Thymus (tissue), 11 donors: Measurements from ENCODE around the gene CBLB. TPM values are rescaled to one million over a fixed set of nuclear protein-coding genes. Genes with fewer than 3 reads are reported as not detected.

ENCODE experiments used
- DNase-seq, 9 donors: peaks; one replicate each; pipeline ENCODE4 v3.0.0-alpha.2; 2013; ENCODE audit warnings: low spot score in 9 of 9, low read depth in 6 of 9, missing footprints in 1 of 9
- H3K27ac ChIP-seq, 2 donors: one replicate each; pipeline ENCODE4 v1.5.1; 2013; ENCODE audit warnings: control low read depth in 1 of 2, low read depth in 1 of 2, low read length in 1 of 2, mild to moderate bottlenecking in 1 of 2, moderate library complexity in 1 of 2
- H3K27me3 ChIP-seq, 2 donors: one replicate each; pipeline ENCODE4 v1.5.1; 2013; ENCODE audit warnings: low read length in 1 of 2; ENCODE audit not compliant: control insufficient read depth in 2 of 2, insufficient read depth in 1 of 2
- H3K36me3 ChIP-seq, 2 donors: one replicate each; pipeline ENCODE4 v1.5.1; 2013; ENCODE audit warnings: low read length in 1 of 2, mild to moderate bottlenecking in 1 of 2, moderate library complexity in 1 of 2; ENCODE audit not compliant: control insufficient read depth in 2 of 2, insufficient read depth in 2 of 2
- H3K4me1 ChIP-seq, 2 donors: one replicate each; pipeline ENCODE4 v1.5.1; 2013; ENCODE audit warnings: low read length in 2 of 2; ENCODE audit not compliant: control insufficient read depth in 2 of 2, insufficient read depth in 2 of 2
- H3K4me3 ChIP-seq, 2 donors: one replicate each; pipeline ENCODE4 v1.5.1; 2013; ENCODE audit warnings: low read length in 2 of 2, control low read depth in 1 of 2, mild to moderate bottlenecking in 1 of 2
- H3K9me3 ChIP-seq, 2 donors: one replicate each; pipeline ENCODE4 v1.5.1; 2013; ENCODE audit warnings: low read length in 1 of 2, mild to moderate bottlenecking in 1 of 2; ENCODE audit not compliant: control insufficient read depth in 2 of 2, insufficient read depth in 1 of 2
- WGBS: extraction: QIAGEN DNeasy Blood & Tissue Kit; methylation state at CpG from one replicate; pipeline ENCODE4 v1.1.7; 2013; 5-methylcytosine and 5-hydroxymethylcytosine counted together
- polyA plus RNA-seq: library from polyadenylated mRNA; stranded (reverse); fragments of 200-250 nt; gene quantifications from one replicate; pipeline ENCODE4 v1.2.3, GENCODE V29; 2013
- total RNA-seq: library from RNA; stranded (reverse); fragments of 120-200 nt; gene quantifications from one replicate; pipeline ENCODE4 v1.2.4, GENCODE V29; 2013
- donor health status: healthy.

The CBLB gene
- total and polyA plus RNA-seq, 2 donors, result 9.1 to 25.0 TPM

DNA sequence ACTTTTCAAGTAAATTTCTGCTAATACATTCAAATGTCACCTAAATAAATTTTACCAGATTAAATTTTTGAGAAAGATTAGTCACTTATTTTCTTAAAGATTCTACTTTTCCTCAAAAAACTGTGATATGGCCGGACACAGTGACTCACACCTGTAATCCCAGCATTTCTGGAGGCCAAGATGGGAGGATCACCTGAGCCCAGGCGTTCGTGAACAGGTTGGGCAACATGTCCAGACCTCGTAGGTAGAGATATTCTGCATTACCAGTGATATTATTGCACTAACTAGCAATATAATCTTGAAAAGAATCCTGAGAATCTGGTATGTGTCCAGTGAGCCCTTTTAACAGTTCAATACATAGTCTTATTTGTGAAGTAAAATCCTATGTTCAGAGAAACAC is 61.7 kb downstream of the CBLB start:
- Histone ChIP-seq H3K36me3 (no peaks in the 10 kb centered on the region), H3K9me3 (no peaks in the 10 kb centered on the region), H3K4me3 (no peak overlapping the region), H3K27me3 (no peaks in the 10 kb centered on the region), H3K27ac (no peak overlapping the region), H3K4me1 (no peaks in the 10 kb centered on the region)
- WGBS, result 98% methylated on average over 4 of the region's 4 CpGs
- no peak for DNase-seq

DNA sequence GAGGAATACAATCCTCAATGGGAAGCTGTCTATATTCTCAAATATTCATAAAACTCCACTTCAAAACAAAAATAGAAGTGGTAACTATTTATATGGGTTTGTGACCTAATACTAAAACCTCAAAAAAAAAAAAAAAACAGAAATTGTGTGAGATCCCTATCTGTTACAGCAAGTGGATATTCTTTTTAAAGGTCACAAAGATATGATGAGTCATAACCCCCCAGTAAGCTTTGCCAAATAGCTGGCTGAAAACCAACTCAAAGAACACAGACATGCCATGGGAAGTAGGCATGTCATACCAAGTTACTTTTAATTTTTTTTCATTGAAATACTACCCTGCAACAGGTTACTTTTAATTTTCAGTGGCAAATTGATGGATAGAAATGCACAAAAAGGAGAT is 62.5 kb downstream of the CBLB start:
- Histone ChIP-seq H3K4me3 (no peak overlapping the region), H3K9me3 (no peaks in the 10 kb centered on the region), H3K27me3 (no peaks in the 10 kb centered on the region), H3K27ac (no peak overlapping the region), H3K4me1 (no peaks in the 10 kb centered on the region), H3K36me3 (no peaks in the 10 kb centered on the region)
- DNase-seq, result peak in 1 of 9 donors; percentile 31

DNA sequence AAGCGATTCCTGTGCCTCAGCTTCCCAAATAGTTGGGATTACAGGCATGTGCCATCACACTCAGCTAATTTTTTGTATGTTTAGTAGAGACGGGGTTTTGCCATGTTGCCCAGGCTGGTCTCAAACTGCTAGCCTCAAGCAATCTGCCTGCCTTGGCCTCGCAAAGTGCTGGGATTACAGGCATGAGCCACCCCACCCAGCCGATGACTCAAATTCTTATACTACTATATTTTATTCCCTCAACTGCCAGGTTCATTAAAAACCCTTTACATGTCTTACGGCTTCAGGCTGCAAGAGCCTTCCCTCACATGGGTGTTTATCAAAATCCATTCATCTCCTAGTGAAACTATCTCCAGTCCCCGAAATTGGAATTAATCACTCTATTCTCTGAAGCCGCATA is 63.4 kb downstream of the CBLB start:
- Histone ChIP-seq H3K9me3 (no peaks in the 10 kb centered on the region), H3K27me3 (no peaks in the 10 kb centered on the region), H3K36me3 (no peaks in the 10 kb centered on the region), H3K27ac (no peak overlapping the region), H3K4me3 (no peak overlapping the region), H3K4me1 (no peaks in the 10 kb centered on the region)
- WGBS, result 85% methylated on average over 7 of the region's 7 CpGs
- DNase-seq, result no peak

DNA sequence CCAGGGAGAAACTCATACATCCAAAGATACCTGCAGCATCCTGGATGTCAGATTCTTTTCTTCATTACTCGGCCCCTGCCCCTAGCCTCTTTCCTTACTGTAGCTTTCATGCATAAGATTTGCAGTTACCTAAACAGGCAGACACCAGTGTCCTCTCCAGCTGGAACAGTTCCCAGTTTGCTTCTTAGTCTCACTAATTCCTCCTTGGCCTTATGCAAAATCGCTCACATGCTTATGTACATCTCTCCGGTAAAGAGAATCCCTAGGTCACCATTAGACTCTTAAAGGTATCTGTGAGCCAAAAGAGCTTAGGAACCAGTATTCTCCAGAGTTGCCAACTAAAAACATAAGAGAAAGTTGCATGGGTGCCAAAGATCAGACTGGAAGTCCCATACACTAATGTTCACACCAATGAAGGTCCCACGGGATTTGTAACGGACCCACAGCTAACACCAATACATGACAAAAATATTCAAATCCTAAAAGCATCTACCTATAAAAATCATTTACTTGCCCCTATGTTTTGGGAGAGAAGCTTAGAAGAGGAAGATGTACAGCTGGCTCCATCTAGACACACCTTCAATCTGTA is 66.6 kb downstream of the CBLB start:
- Histone ChIP-seq H3K27ac (no peak overlapping the region), H3K36me3 (no peaks in the 10 kb centered on the region), H3K4me3 (no peak overlapping the region), H3K27me3 (no peaks in the 10 kb centered on the region), H3K9me3 (no peaks in the 10 kb centered on the region), H3K4me1 (peaks cover 2% of the 10 kb centered on the region in 2 donors)
- WGBS, result 95% methylated on average over 5 of the region's 5 CpGs
- no peak for DNase-seq

DNA sequence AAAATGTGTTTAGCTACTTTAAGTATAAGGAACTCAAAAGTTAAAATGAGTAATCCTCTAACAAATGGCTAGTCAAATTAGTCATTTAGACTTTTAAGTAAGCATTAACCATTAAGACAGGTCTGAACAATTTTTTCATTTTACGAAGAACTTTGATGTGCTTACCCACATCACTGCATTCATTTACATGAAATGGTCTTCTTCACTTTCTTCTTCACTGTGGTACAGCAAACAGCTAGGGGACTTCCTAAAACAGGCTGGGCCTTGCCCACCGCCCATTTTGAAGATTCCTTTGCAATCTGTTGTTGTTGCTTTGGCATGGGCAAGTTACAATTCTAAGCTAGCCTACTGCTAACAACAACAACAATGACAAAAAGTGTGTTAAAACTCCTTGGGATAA is 67.4 kb downstream of the CBLB start:
- H3K27me3 ChIP-seq, result no peaks in the 10 kb centered on the region
- peak in 1 of 9 donors; percentile 12 for DNase-seq
- no peaks in the 10 kb centered on the region for H3K36me3 ChIP-seq
- no peaks in the 10 kb centered on the region for H3K9me3 ChIP-seq
- no peak overlapping the region for H3K27ac ChIP-seq
- H3K4me3 ChIP-seq, result no peak overlapping the region
- H3K4me1 ChIP-seq, result peaks cover 2% of the 10 kb centered on the region in 2 donors
- WGBS, result 91% methylated on average over 2 of the region's 2 CpGs

DNA sequence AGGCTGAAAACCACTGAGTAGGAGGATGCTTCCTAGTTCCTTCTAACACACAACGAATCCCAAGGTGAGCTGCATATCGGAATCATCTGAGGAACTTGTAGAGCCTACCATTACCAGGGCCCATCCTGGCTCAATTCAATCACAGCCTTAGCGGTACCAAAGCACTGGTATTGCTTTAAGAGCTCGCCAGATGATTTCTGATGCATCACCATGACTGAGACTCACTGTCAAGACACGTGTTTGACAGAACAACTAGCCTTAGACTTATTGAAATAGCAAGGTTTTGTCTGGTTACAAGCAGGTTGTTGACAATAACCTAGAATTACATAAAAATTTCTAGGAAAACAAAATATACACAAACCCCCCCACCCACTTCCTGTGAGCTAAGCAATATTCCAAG is 68.5 kb downstream of the CBLB start:
- Histone ChIP-seq H3K27me3 (no peaks in the 10 kb centered on the region), H3K4me3 (no peak overlapping the region), H3K9me3 (no peaks in the 10 kb centered on the region), H3K27ac (no peak overlapping the region), H3K4me1 (peaks cover 2% of the 10 kb centered on the region in 2 donors), H3K36me3 (no peaks in the 10 kb centered on the region)
- no peak for DNase-seq
- WGBS, result 76% methylated on average over 5 of the region's 5 CpGs

DNA sequence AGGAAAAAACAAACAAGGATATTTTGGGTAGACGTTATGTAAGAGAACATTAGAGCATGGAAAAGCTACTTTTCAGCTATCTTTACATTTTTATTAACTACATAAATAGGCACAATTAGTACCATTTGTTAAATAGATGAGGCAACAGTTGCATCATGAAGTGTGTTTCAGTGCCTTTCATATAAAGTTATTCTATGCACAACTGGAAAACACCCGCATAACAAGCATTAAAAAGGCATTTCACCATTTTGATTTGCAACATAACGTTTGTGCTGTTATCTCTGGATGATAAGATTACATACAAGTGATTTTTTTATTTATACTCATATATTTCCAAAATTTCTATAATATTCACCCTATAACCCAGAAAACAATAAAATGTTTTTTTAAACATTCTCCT is 69.5 kb downstream of the CBLB start:
- Histone ChIP-seq H3K4me3 (no peak overlapping the region), H3K27ac (no peak overlapping the region), H3K4me1 (peaks cover 2% of the 10 kb centered on the region in 2 donors), H3K36me3 (no peaks in the 10 kb centered on the region), H3K27me3 (no peaks in the 10 kb centered on the region), H3K9me3 (no peaks in the 10 kb centered on the region)
- no peak for DNase-seq
- 96% methylated on average over 3 of the region's 3 CpGs for WGBS

DNA sequence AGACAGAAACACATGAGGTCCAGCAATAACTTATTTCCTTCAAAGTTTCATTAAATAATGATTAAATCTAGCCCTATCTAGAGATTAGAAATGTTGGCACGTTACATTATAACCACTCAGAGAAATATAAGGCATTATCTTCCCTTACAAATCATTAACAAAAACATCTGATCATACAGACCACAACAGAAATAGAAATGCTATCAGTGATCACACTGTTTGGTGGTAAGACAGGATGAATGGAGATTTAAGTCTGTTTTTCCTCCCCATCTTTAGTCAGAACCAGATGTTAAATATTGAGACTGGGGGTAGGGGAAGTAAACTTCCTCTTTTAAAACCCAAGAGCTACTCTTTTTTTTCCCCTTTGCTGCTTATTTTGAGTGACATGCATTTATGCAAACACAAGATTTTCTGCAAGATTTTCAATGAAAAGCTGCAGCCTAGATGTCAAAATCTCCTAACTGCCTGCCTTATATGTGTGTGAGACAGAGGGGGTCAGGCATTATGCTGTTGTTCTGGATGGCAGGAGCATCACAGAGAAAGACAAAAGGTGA is 70.4 kb downstream of the CBLB start:
- 4% methylated on average over 1 of the region's 1 CpG for WGBS
- Histone ChIP-seq H3K36me3 (no peaks in the 10 kb centered on the region), H3K27me3 (no peaks in the 10 kb centered on the region), H3K27ac (no peak overlapping the region), H3K4me1 (peaks cover 2% of the 10 kb centered on the region in 2 donors), H3K4me3 (no peak overlapping the region), H3K9me3 (no peaks in the 10 kb centered on the region)
- peak in 5 of 9 donors; percentile 8 to 47 (median 19) for DNase-seq

DNA sequence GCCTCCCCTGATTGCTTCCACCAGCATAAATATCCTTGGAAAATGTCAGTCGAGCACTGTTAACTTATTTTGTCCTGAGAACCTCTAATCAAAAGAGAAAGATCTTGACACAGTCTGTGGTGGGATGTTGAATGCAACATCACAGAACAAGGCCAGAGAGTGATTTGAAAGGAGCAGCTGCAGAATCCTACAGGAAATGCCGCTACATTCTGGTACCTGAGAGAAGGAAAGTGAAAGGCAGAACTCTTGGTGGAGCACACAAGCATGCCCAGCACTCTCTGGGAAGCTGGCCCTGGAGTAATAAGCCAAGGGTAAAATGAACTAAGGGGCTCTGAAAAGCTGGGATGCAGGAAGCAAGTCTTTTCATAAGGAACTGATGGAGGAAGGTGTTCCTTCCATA is 75.8 kb downstream of the CBLB start:
- Histone ChIP-seq H3K36me3 (no peaks in the 10 kb centered on the region), H3K4me3 (no peak overlapping the region), H3K27me3 (no peaks in the 10 kb centered on the region), H3K27ac (no peak overlapping the region), H3K9me3 (no peaks in the 10 kb centered on the region), H3K4me1 (no peaks in the 10 kb centered on the region)
- WGBS, result 97% methylated on average over 2 of the region's 2 CpGs
- DNase-seq, result no peak
